GM12878 (cell line): Measurements from ENCODE around the gene SLC4A3. TPM values are rescaled to one million over a fixed set of nuclear protein-coding genes. Genes with fewer than 3 reads are reported as not detected.

Experiments
- ATAC-seq: fragments of 200-7000 bp; cut with Tn5 transposase; 3 replicates; pipeline ENCODE4 v1.9.1; 2020; ENCODE audit warnings: mild to moderate bottlenecking, moderate library complexity
- BruUV-seq: library from RNA; stranded (reverse); fragments of 400-500 nt; replicated peaks from 2 replicates; lab custom pipeline; 2021; lab: Mats Ljungman, UMichigan
- CTCF ChIA-PET: fragments of 300-600 bp; sonication (Branson Sonifier 250); formaldehyde crosslinking; extraction: SDS; loops from one replicate; lab custom pipeline; 2021; ENCODE audit warnings: inconsistent platforms; lab: Yijun Ruan, JAX
- POLR2A ChIA-PET: fragments of 350-600 bp; formaldehyde crosslinking; extraction: SDS; loops from one replicate; lab custom pipeline; 2021; ENCODE audit warnings: inconsistent platforms; lab: Charles Lee
- RAD21 ChIA-PET: fragments of 300-600 bp; sonication (Branson Sonifier 250); formaldehyde crosslinking; loops from one replicate; lab custom pipeline; 2023; ENCODE audit warnings: antibody characterized with exemption; ENCODE audit not compliant: unreplicated experiment; lab: Charles Lee
- SMC1A ChIA-PET: fragments of 300-600 bp; sonication (Branson Sonifier 250); formaldehyde crosslinking; loops from one replicate; lab custom pipeline; 2023; ENCODE audit not compliant: unreplicated experiment, uncharacterized antibody; lab: Charles Lee
- DNase-seq: peaks from one replicate; pipeline ENCODE4 v3.0.0-alpha.2; 2011; ENCODE audit warnings: low read depth, low spot score
- FAIRE-seq: peaks from 3 replicates; lab custom pipeline; 2011; peaks lifted over from hg19 to GRCh38; lab: Jason Lieb, UNC
- H2AFZ ChIP-seq: 2 replicates; pipeline ENCODE4 v1.6.0; 2011; ENCODE audit warnings: low read depth, low read length, control low read depth; ENCODE audit not compliant: control insufficient read depth
- H3K27ac ChIP-seq: 2 replicates; pipeline ENCODE4 v1.5.1; 2011; ENCODE audit warnings: control low read depth; ENCODE audit not compliant: control insufficient read depth, insufficient read depth
- H3K27me3 ChIP-seq, 2 experiments: replicated peaks in 1 of 2; 2 replicates each; pipeline versions ENCODE4 v1.6.0 to v1.6.1; 2011; ENCODE audit warnings: low read length in 1 of 2; ENCODE audit not compliant: control insufficient read depth in 2 of 2, insufficient read depth in 2 of 2
- H3K36me3 ChIP-seq, 2 experiments: 2 replicates each; pipeline ENCODE4 v1.5.1; 2011; ENCODE audit warnings: low read length in 1 of 2; ENCODE audit not compliant: control insufficient read depth in 2 of 2, insufficient read depth in 2 of 2
- H3K4me1 ChIP-seq: 2 replicates; pipeline ENCODE4 v1.6.1; 2011; ENCODE audit warnings: mild to moderate bottlenecking, low read length, moderate library complexity, mixed read lengths; ENCODE audit not compliant: control insufficient read depth, insufficient read depth
- H3K4me2 ChIP-seq: 2 replicates; pipeline ENCODE4 v1.6.0; 2011; ENCODE audit warnings: control low read depth; ENCODE audit not compliant: control insufficient read depth, insufficient read depth
- H3K4me3 ChIP-seq: fragments of 200-600 bp; sonication (generic); 2 replicates; pipeline ENCODE4 v1.5.1; 2016
- H3K79me2 ChIP-seq: 2 replicates; pipeline ENCODE4 v1.6.0; 2011; ENCODE audit warnings: low read length; ENCODE audit not compliant: control insufficient read depth, insufficient read depth
- H3K9ac ChIP-seq: 2 replicates; pipeline ENCODE4 v1.8.0; 2011; ENCODE audit warnings: low read length, control low read depth, mixed read lengths; ENCODE audit not compliant: control insufficient read depth, insufficient read depth
- H3K9me3 ChIP-seq: replicated peaks from 3 replicates; pipeline ENCODE4 v1.5.1; 2011; ENCODE audit warnings: mild to moderate bottlenecking, low read length; ENCODE audit not compliant: control insufficient read depth, insufficient read depth
- H4K20me1 ChIP-seq: 2 replicates; pipeline ENCODE4 v1.6.0; 2011; ENCODE audit not compliant: control insufficient read depth, insufficient read depth
- ATF3 ChIP-seq: IDR thresholded peaks from 2 replicates; pipeline ENCODE4 v1.6.1; 2011; ENCODE audit warnings: low read depth, mild to moderate bottlenecking, low read length, moderate library complexity, borderline replicate concordance; ENCODE audit errors: extremely low read depth
- SUZ12 ChIP-seq: fragments of 200-600 bp; sonication (generic); IDR thresholded peaks from one replicate; pipeline ENCODE4 v1.6.1; 2018; ENCODE audit warnings: antibody characterized with exemption, mild to moderate bottlenecking; ENCODE audit not compliant: unreplicated experiment
- WGBS: methylation state at CpG from one replicate; pipeline ENCODE4 v1.1.6; 2016; ENCODE audit warnings: low lambda C conversion rate; ENCODE audit not compliant: insufficient replicate concordance, insufficient coverage; ENCODE audit errors: missing lambda C conversion rate; 5-methylcytosine and 5-hydroxymethylcytosine counted together
- in situ Hi-C: fragments of 300-500 bp; cut with MboI; formaldehyde crosslinking; loops from 9 replicates; pipeline ENCODE4 v1.14.3; 2018; ENCODE audit warnings: mixed read lengths
- intact Hi-C: fragments of 100-400 bp; cut with micrococcal nuclease; formaldehyde crosslinking; loops from one replicate; pipeline ENCODE4 v1.14.2; 2022; ENCODE audit not compliant: unreplicated experiment
- polyA plus RNA-seq, 11 experiments: library from polyadenylated mRNA; depleted of rRNA in 4 of 11; unstranded in 6 of 11; stranded (reverse) in 5 of 11; fragments of >200 nt; fragmentation: Nextera tagmentation in 4 of 11; fragmentation: Illumina TruSeq in 1 of 11; extraction: Ambion mirVana in 4 of 11; extraction: Trizol in 1 of 11; gene quantifications; 1 replicate in 1 of 11; 2 replicates in 10 of 11; pipeline versions ENCODE4 v1.2.1 to v1.2.3, GENCODE V29; 2011 to 2016; ENCODE audit warnings: inconsistent platforms in 2 of 11, missing spikeins in 2 of 11, low read depth in 1 of 11
- total RNA-seq, 4 experiments: library from RNA; depleted of rRNA in 3 of 4; stranded (reverse); fragments of >200 nt in 3 of 4; fragmentation: Illumina TruSeq in 1 of 4; extraction: Trizol in 1 of 4; gene quantifications; 2 replicates each; pipeline versions ENCODE4 v1.2.1 to v1.2.3, GENCODE V29; 2013 to 2021
- TF ChIP-seq, protein P1 (sequence below): fragments of 450-650 bp; IDR thresholded peaks from 2 replicates; pipeline ENCODE4 v1.6.1; 2017; ENCODE audit warnings: mild to moderate bottlenecking, moderate library complexity
- TF ChIP-seq, protein P2 (sequence below): fragments of 450-650 bp; formaldehyde crosslinking; IDR thresholded peaks from 2 replicates; pipeline ENCODE4 v1.4.0; 2022; ENCODE audit warnings: mild to moderate bottlenecking, moderate library complexity

Gene SLC4A3
- total and polyA plus RNA-seq, 10 of the 15 experiments (the other 5 are each of a cell fraction or from before 2014, with no cell fraction given): 0.05 to 0.08 TPM; not detected in 8

DNA sequence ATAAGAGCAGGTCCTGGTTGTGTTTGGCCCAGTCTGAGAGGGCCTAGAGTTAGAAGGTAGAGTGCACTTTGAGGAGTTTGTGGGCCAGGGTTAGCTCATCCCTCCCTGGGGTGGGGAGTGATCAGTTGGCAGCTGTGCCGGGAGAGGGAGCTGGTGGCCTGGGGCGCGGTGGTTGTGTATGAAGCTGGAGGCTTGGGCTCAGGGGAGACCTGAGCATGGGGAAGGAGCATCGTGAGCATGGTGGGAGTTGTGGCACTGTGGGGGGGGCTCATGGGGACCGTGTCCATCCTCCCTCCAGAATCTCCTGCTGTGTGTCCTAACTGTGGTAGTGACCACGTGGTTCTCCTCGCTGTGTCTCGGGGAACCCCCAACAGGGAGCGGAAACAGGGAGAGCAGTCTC, 16.1 kb upstream of the SLC4A3 start:
- TF ChIP-seq, protein P1, sequence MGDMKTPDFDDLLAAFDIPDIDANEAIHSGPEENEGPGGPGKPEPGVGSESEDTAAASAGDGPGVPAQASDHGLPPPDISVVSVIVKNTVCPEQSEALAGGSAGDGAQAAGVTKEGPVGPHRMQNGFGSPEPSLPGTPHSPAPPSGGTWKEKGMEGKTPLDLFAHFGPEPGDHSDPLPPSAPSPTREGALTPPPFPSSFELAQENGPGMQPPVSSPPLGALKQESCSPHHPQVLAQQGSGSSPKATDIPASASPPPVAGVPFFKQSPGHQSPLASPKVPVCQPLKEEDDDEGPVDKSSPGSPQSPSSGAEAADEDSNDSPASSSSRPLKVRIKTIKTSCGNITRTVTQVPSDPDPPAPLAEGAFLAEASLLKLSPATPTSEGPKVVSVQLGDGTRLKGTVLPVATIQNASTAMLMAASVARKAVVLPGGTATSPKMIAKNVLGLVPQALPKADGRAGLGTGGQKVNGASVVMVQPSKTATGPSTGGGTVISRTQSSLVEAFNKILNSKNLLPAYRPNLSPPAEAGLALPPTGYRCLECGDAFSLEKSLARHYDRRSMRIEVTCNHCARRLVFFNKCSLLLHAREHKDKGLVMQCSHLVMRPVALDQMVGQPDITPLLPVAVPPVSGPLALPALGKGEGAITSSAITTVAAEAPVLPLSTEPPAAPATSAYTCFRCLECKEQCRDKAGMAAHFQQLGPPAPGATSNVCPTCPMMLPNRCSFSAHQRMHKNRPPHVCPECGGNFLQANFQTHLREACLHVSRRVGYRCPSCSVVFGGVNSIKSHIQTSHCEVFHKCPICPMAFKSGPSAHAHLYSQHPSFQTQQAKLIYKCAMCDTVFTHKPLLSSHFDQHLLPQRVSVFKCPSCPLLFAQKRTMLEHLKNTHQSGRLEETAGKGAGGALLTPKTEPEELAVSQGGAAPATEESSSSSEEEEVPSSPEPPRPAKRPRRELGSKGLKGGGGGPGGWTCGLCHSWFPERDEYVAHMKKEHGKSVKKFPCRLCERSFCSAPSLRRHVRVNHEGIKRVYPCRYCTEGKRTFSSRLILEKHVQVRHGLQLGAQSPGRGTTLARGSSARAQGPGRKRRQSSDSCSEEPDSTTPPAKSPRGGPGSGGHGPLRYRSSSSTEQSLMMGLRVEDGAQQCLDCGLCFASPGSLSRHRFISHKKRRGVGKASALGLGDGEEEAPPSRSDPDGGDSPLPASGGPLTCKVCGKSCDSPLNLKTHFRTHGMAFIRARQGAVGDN: no peak
- TF ChIP-seq, protein P2, sequence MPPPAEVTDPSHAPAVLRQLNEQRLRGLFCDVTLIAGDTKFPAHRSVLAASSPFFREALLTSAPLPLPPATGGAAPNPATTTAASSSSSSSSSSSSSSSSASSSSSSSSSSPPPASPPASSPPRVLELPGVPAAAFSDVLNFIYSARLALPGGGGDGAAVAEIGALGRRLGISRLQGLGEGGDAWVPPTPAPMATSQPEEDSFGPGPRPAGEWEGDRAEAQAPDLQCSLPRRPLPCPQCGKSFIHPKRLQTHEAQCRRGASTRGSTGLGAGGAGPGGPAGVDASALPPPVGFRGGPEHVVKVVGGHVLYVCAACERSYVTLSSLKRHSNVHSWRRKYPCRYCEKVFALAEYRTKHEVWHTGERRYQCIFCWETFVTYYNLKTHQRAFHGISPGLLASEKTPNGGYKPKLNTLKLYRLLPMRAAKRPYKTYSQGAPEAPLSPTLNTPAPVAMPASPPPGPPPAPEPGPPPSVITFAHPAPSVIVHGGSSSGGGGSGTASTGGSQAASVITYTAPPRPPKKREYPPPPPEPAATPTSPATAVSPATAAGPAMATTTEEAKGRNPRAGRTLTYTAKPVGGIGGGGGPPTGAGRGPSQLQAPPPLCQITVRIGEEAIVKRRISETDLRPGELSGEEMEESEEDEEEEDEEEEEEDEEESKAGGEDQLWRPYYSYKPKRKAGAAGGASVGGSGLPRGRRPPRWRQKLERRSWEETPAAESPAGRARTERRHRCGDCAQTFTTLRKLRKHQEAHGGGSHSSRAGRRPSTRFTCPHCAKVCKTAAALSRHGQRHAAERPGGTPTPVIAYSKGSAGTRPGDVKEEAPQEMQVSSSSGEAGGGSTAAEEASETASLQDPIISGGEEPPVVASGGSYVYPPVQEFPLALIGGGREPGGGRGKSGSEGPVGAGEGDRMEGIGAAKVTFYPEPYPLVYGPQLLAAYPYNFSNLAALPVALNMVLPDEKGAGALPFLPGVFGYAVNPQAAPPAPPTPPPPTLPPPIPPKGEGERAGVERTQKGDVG (CRISPR knock-in tag): no peak
- TF ChIP-seq ATF3: no peak
- TF ChIP-seq SUZ12: no peak
- POLR2A ChIA-PET: no interaction called here
- WGBS: 78% methylated on average over 9 of the region's 9 CpGs

More for the DNA sequence above, 16.1 kb upstream of the SLC4A3 start:
- H4K20me1 ChIP-seq: no peaks in the 10 kb centered on the region
- SMC1A ChIA-PET: no interaction called here
- 0 out of 2 replicates have a peak, but pooled peaks cover 4% of the 10 kb centered on the region for H3K4me1 ChIP-seq
- in situ Hi-C loops (no loop called here), intact Hi-C loops (no loop called here)
- no peaks in the 10 kb centered on the region for H3K27me3 ChIP-seq
- no peak overlapping the region for H3K4me3 ChIP-seq
- no peak for ATAC-seq
- no peak overlapping the region for H3K9ac ChIP-seq
- CTCF ChIA-PET: interaction anchor here (0.6 to 1.0 kb wide), 2 partner anchors 31 to 69 kb away, joined by 3 read pairs; no protein-coding TSS in a partner anchor
- no peak overlapping the region for H2AFZ ChIP-seq
- FAIRE-seq: no peak
- no peaks in the 10 kb centered on the region for H3K79me2 ChIP-seq
- DNase-seq: no peak
- no peaks in the 10 kb centered on the region for H3K9me3 ChIP-seq
- H3K4me2 ChIP-seq: no peak overlapping the region
- peaks cover 3 to 6% of the 10 kb centered on the region in 2 experiments; a peak in 3 of 4 replicates for H3K36me3 ChIP-seq
- no peak overlapping the region for H3K27ac ChIP-seq
- RAD21 ChIA-PET: interaction anchor here (1.8 kb wide), 1 partner anchor 14 kb away, joined by 5 read pairs; the partner anchor contains the start of gene STK11IP
- BruUV-seq: no TSS peak
